LoVo (cell line): ENCODE results near the gene YJEFN3.

ENCODE experiments used
- DNase-seq: peaks from one replicate; pipeline ENCODE4 v3.0.0-alpha.2; 2016; ENCODE audit warnings: low spot score

YJEFN3 gene

GRCh38 chr19:19528721-19529490 is at the start of gene YJEFN3:
YJEFN3 (plus strand) TSS chr19:19528911; CDS start chr19:19528933, 22 bp downstream.
- DNase-seq = no peak

- DNase-seq = no peak
These were observed 48.0 kb upstream of the YJEFN3 start for GRCh38 chr19:19480688-19481087.

- DNase-seq = no peak
These were observed 45.7 kb upstream of the YJEFN3 start for GRCh38 chr19:19482809-19483596.

- DNase-seq = no peak
These were observed 43.3 kb upstream of the YJEFN3 start for GRCh38 chr19:19485161-19485997.

GRCh38 chr19:19485998-19486290 is 42.8 kb upstream of the YJEFN3 start:
- DNase-seq = no peak

- no peak for DNase-seq
These were observed 42.2 kb upstream of the YJEFN3 start for GRCh38 chr19:19486343-19487076.

- DNase-seq = no peak
These were observed 41.4 kb upstream of the YJEFN3 start for GRCh38 chr19:19487077-19487949.

- no peak for DNase-seq
These were observed 40.5 kb upstream of the YJEFN3 start for GRCh38 chr19:19487950-19488874.

- DNase-seq = no peak
These were observed 39.6 kb upstream of the YJEFN3 start for GRCh38 chr19:19488875-19489690.

- no peak for DNase-seq
These were observed 38.9 kb upstream of the YJEFN3 start for GRCh38 chr19:19489804-19490204.

- peak; percentile 61 for DNase-seq
These were observed 38.3 kb upstream of the YJEFN3 start for GRCh38 chr19:19490214-19490968.

- DNase-seq = no peak
These were observed 37.2 kb upstream of the YJEFN3 start for GRCh38 chr19:19491321-19492025.

GRCh38 chr19:19492026-19492610 is 36.6 kb upstream of the YJEFN3 start:
- no peak for DNase-seq

- DNase-seq = no peak
These were observed 34.7 kb upstream of the YJEFN3 start for GRCh38 chr19:19493841-19494546.

- no peak for DNase-seq
These were observed 32.8 kb upstream of the YJEFN3 start for GRCh38 chr19:19495614-19496603.
